ENCODE data around the gene YBX3. TPM values are rescaled to one million over a fixed set of nuclear protein-coding genes. Genes with fewer than 3 reads are reported as not detected.

Gene YBX3
- total and polyA plus RNA-seq, 8 donors: 158 to 585 (median 293) TPM

DNA sequence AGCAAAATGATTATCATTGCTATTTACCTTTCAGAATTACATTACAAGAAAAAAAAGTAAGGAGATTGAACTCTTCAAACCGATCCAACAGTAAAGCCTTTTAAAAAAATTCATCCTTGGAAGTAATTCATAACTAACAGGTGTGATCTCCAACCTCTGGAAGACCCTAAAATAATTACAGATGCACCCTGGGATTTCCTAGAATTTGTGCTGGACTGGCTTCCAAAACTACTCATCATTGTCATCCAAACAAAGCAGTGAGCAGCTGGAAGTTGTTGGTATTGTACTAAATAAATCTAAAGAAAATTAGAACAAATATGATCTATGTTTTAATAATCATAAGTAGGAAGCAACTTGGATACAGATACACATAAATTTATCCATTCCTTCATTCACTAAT, 1.9 kb upstream of the YBX3 start:
- Histone ChIP-seq H3K27me3 (no peaks in the 10 kb centered on the region), H3K4me1 (peaks cover 16 to 31% (median 23%) of the 10 kb centered on the region in 4 donors), H3K36me3 (no peaks in the 10 kb centered on the region), H3K27ac (no peak overlapping the region), H3K4me3 (no peak overlapping the region), H3K9me3 (no peaks in the 10 kb centered on the region)
- no peak for DNase-seq
- TF ChIP-seq, protein P1, sequence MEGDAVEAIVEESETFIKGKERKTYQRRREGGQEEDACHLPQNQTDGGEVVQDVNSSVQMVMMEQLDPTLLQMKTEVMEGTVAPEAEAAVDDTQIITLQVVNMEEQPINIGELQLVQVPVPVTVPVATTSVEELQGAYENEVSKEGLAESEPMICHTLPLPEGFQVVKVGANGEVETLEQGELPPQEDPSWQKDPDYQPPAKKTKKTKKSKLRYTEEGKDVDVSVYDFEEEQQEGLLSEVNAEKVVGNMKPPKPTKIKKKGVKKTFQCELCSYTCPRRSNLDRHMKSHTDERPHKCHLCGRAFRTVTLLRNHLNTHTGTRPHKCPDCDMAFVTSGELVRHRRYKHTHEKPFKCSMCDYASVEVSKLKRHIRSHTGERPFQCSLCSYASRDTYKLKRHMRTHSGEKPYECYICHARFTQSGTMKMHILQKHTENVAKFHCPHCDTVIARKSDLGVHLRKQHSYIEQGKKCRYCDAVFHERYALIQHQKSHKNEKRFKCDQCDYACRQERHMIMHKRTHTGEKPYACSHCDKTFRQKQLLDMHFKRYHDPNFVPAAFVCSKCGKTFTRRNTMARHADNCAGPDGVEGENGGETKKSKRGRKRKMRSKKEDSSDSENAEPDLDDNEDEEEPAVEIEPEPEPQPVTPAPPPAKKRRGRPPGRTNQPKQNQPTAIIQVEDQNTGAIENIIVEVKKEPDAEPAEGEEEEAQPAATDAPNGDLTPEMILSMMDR (IDR thresholded peaks at IDR 0.05): no peak
- TF ChIP-seq POLR2A (IDR thresholded peaks at IDR 0.05): no peak
- TF ChIP-seq EP300 (IDR thresholded peaks at IDR 0.05): no peak
- no peak for TF ChIP-seq POLR2AphosphoS5 (IDR thresholded peaks at IDR 0.05)
- intact Hi-C loops (cut with DNase I; ENCODE audit: low total_unique reads): no loop called here
- 78 to 95% (median 84%) methylated on average over 1 of the region's 1 CpG for WGBS, 5 donors

DNA sequence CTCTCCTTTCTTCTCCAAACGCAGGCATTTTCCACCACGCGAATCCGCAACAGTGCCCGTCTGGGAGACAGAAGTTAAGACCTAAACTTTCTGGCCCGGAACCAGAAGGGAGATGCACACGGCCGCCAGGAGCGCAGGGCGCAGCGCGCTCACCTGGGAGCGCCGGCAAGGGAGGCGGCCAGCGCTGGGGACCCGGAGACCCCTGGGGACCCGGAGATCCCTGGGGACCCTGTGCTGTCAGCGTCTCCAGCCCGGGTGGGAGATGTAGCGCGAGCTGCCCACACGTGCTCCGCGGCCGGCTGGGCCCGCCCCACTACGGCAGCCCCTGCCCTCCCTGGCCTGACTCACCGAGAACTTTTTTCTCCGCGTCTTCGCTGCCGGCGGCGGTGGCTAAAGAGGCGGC, 620 bp downstream of the YBX3 start:
- Histone ChIP-seq H3K9me3 (no peaks in the 10 kb centered on the region), H3K4me3 (peak overlapping the region; percentile 82 to 95 (median 90)), H3K36me3 (peaks cover 0 to 1% (median 0%) of the 10 kb centered on the region in 4 donors), H3K27ac (peak overlapping the region; percentile 98 to 100 (median 98)), H3K4me1 (peaks cover 36 to 56% (median 47%) of the 10 kb centered on the region in 4 donors), H3K27me3 (no peaks in the 10 kb centered on the region)
- DNase-seq: peak; percentile 43 to 80
- intact Hi-C loops (cut with DNase I; ENCODE audit: low total_unique reads): no loop called here
- peak in 2 of 3 donors; percentile 27 to 53 for TF ChIP-seq POLR2AphosphoS5 (IDR thresholded peaks at IDR 0.05)
- TF ChIP-seq EP300 (IDR thresholded peaks at IDR 0.05): no peak
- TF ChIP-seq, protein P1 (IDR thresholded peaks at IDR 0.05): peak in 2 of 7 experiments; percentile 20 to 41
- 0 to 1% (median 1%) methylated on average over 7 to 36 of the region's 36 CpGs for WGBS, 5 donors

DNA sequence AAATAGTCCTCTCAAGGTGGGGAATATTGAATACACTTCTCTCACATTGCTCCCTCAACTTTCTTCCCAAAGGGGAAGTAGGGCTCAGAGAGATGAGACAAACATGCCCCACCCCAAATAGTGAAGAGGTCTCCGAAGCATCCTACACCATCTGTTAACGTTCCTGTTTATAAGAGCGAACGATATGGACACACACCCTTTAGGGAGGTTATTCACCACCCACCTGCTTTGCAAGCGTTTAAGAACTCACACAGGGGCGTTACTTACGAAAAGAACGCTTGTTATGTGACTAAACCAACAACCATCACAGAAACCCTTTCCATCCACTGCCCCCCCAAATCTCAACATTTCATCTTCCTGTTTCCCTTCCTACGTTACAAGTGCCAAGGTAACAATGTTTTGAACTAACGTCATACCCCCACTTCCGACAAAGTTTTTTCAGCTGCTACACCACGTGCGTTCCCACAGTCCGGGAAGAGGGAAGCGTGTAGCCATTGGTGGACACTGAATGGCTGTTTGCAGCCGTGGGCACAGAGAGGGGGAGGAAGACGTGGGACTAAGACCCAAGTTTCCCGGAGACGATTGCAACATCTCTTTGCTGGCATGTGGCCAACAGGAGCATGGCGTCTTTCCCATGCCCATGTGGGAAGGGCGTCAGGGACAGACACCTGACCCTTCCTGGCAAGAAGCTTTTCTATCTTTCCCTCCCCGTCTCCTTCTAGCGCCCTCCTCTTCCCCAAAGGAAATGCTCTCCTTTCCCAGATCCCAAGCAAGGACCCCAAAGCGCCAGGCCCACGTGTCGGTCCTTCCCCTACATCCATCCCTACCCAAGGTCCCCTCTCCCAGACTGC, 1.2 kb downstream of the YBX3 start:
- Histone ChIP-seq H3K9me3 (no peaks in the 10 kb centered on the region), H3K4me3 (peak overlapping the region; percentile 82 to 95 (median 90)), H3K36me3 (peaks cover 0 to 2% (median 0%) of the 10 kb centered on the region in 4 donors), H3K27me3 (no peaks in the 10 kb centered on the region), H3K4me1 (peaks cover 42 to 62% (median 53%) of the 10 kb centered on the region in 4 donors), H3K27ac (peak overlapping the region; percentile 98 to 100 (median 98))
- intact Hi-C loops (cut with DNase I; ENCODE audit: low total_unique reads): no loop called here
- 1% methylated on average over 26 of the region's 26 CpGs for WGBS, 5 donors
- peak; percentile 81 to 97 for DNase-seq
- TF ChIP-seq EP300 (IDR thresholded peaks at IDR 0.05) (peak; percentile 92), POLR2A (IDR thresholded peaks at IDR 0.05) (peak in 1 of 4 donors; percentile 17), POLR2AphosphoS5 (IDR thresholded peaks at IDR 0.05) (peak; percentile 85 to 98 (median 97))
- TF ChIP-seq, protein P1 (IDR thresholded peaks at IDR 0.05): no peak

DNA sequence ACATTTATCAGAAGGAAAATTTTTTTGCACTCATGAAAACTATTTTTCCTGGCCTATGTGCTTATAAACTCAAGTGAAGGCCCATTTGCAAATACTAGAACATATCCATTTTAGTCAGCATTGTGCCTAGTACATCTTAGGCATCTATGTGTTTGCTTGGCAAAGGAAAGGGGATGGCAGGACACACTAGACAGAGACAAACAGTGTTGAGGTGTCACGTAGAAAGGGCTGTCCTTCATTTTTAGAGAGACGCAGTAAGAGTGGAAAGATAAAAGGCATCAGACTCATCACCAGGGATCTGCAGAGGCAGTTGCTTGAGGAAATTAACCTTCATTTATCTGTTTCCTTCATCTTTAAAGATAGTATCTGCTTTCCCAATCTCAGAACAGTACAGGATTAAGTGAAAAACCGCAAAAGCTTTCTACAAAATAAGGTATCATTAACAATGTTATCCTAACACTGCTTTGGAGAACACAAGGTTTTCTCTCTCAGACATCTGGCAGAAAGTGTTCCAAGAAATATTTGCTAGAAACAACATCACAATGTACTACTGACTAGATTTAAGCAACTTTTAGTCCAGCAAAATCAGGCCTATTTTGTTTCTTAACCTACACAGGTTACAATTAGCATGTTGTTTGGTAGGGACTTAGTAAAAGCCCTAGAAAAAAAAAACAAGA, 2.0 kb downstream of the YBX3 start:
- no peak for TF ChIP-seq POLR2A (IDR thresholded peaks at IDR 0.05)
- Histone ChIP-seq H3K4me1 (peaks cover 49 to 69% (median 60%) of the 10 kb centered on the region in 4 donors), H3K27ac (peak overlapping the region; percentile 50 to 99 (median 98)), H3K27me3 (no peaks in the 10 kb centered on the region), H3K36me3 (peaks cover 0 to 2% (median under 1%) of the 10 kb centered on the region in 4 donors), H3K9me3 (no peaks in the 10 kb centered on the region), H3K4me3 (peak overlapping the region; percentile 82 to 95 (median 90))
- 27 to 39% (median 33%) methylated on average over 3 of the region's 3 CpGs for WGBS, 5 donors
- no peak for DNase-seq
- intact Hi-C loops (cut with DNase I; ENCODE audit: low total_unique reads): no loop called here
